HepG2 (cell line): ENCODE data around the gene NUDT2. TPM values are rescaled to one million over a fixed set of nuclear protein-coding genes. Genes with fewer than 3 reads are reported as not detected.
A peak's percentile ranks its signal among the peaks of the same experiment; 100 is the strongest.

Source experiments
- ATM ChIP-seq: fragments of 450-650 bp; IDR thresholded peaks from 2 replicates; pipeline ENCODE4 v1.7.1; 2017; ENCODE audit warnings: mild to moderate bottlenecking, borderline replicate concordance
- DNMT3B ChIP-seq: conservative IDR thresholded peaks from 2 replicates; pipeline ENCODE4 v1.6.1; 2016; ENCODE audit warnings: missing biosample characterization, control low read depth
- FLYWCH1 ChIP-seq: sonication (generic); formaldehyde crosslinking; IDR thresholded peaks from 2 replicates; pipeline ENCODE4 v1.8.1; 2023; ENCODE audit warnings: mild to moderate bottlenecking, missing genetic modification reagents
- HMGXB4 ChIP-seq, 2 experiments: sonication (generic) in 1 of 2; formaldehyde crosslinking in 1 of 2; IDR thresholded peaks; 2 replicates each; pipeline versions ENCODE4 v1.4.0 to v1.6.1; 2018 to 2020; ENCODE audit warnings: missing genetic modification reagents in 2 of 2, borderline replicate concordance in 1 of 2, low read depth in 1 of 2, mild to moderate bottlenecking in 1 of 2, missing biosample characterization in 1 of 2
- PRPF4 ChIP-seq: fragments of 200-400 bp; formaldehyde crosslinking; IDR thresholded peaks from 2 replicates; pipeline ENCODE4 v1.6.1; 2016; ENCODE audit warnings: low read length, low read depth; ENCODE audit not compliant: poor library complexity, severe bottlenecking
- SP2 ChIP-seq: sonication (generic); formaldehyde crosslinking; IDR thresholded peaks from 2 replicates; pipeline ENCODE4 v1.5.1; 2020; ENCODE audit warnings: mild to moderate bottlenecking, missing genetic modification reagents
- U2AF1 ChIP-seq: fragments of 200-400 bp; formaldehyde crosslinking; optimal IDR thresholded peaks from 2 replicates; pipeline ENCODE3; 2017; ENCODE audit warnings: mild to moderate bottlenecking, low read depth, low read length
- ZBTB40 ChIP-seq, 2 experiments: fragments of 450-650 bp in 1 of 2; sonication (generic) in 1 of 2; formaldehyde crosslinking in 1 of 2; IDR thresholded peaks; 2 replicates each; pipeline versions ENCODE4 v1.6.1 to v1.8.0; 2016 to 2022; ENCODE audit warnings: antibody characterized with exemption in 1 of 2, mild to moderate bottlenecking in 1 of 2, missing genetic modification reagents in 1 of 2
- ZNF136 ChIP-seq: sonication (generic); formaldehyde crosslinking; IDR thresholded peaks from 2 replicates; pipeline ENCODE4 v1.8.1; 2022; ENCODE audit warnings: low read depth, mild to moderate bottlenecking, moderate library complexity, missing genetic modification reagents
- ZNF619 ChIP-seq: sonication (generic); formaldehyde crosslinking; IDR thresholded peaks from 2 replicates; pipeline ENCODE4 v1.4.0; 2020; ENCODE audit warnings: mild to moderate bottlenecking, missing genetic modification reagents
- ZNF749 ChIP-seq: sonication (generic); formaldehyde crosslinking; IDR thresholded peaks from 2 replicates; pipeline ENCODE4 v1.8.0; 2022; ENCODE audit warnings: mild to moderate bottlenecking, missing genetic modification reagents, moderate library complexity, borderline replicate concordance
- ZNF878 ChIP-seq: sonication (generic); formaldehyde crosslinking; IDR thresholded peaks from 2 replicates; pipeline ENCODE4 v1.8.1; 2023; ENCODE audit warnings: mild to moderate bottlenecking, missing genetic modification reagents, moderate library complexity
- polyA plus RNA-seq, 8 experiments: library from polyadenylated mRNA; depleted of rRNA in 3 of 8; stranded (reverse) in 7 of 8; unstranded in 1 of 8; fragments of >200 nt; fragmentation: Illumina TruSeq in 4 of 8; extraction: Trizol in 4 of 8; gene quantifications; 2 replicates each; pipeline versions ENCODE4 v1.2.1 to v1.2.3, GENCODE V29; 2011 to 2016; ENCODE audit warnings: low read depth in 4 of 8, missing spikeins in 1 of 8, mixed read lengths in 1 of 8; ENCODE audit not compliant: insufficient read depth in 1 of 8
- total RNA-seq, 5 experiments: library from RNA; depleted of rRNA; stranded (reverse); fragments of >200 nt; fragmentation: Illumina TruSeq; extraction: Trizol; gene quantifications; 2 replicates each; pipeline ENCODE4 v1.2.3, GENCODE V29; 2016; ENCODE audit warnings: low read depth in 1 of 5

The NUDT2 gene
- total and polyA plus RNA-seq, 2 of the 13 experiments (the other 11 are each of a cell fraction or from before 2014, with no cell fraction given), result 19.9 to 24.6 TPM

- TF ChIP-seq ZNF619 (no peak), ZBTB40 (IDR thresholded peaks at IDR 0.05) (no peak), ZBTB40 (CRISPR knock-in tag; IDR thresholded peaks at IDR 0.05) (peak; percentile 52; the same call in 1 of the 2 replicates), U2AF1 (no peak), ATM (no peak), ZNF749 (CRISPR knock-in tag) (no peak), ZNF136 (no peak), ZNF878 (CRISPR knock-in tag) (no peak), PRPF4 (no peak), HMGXB4 (CRISPR knock-in tag; IDR thresholded peaks at IDR 0.05; ENCODE audit: borderline replicate concordance in 1 of 2, low read depth in 1 of 2) (peak; percentile 56 to 62; a peak in 2 of 4 replicates), DNMT3B (CRISPR knock-in tag) (no peak), FLYWCH1 (CRISPR knock-in tag) (no peak), SP2 (CRISPR knock-in tag) (no peak)
Measured at GRCh38 chr9:34374905-34375552, 45.7 kb downstream of the NUDT2 start (continued).
